ENCODE results near the gene PDCD4.

PDCD4 gene

DNA sequence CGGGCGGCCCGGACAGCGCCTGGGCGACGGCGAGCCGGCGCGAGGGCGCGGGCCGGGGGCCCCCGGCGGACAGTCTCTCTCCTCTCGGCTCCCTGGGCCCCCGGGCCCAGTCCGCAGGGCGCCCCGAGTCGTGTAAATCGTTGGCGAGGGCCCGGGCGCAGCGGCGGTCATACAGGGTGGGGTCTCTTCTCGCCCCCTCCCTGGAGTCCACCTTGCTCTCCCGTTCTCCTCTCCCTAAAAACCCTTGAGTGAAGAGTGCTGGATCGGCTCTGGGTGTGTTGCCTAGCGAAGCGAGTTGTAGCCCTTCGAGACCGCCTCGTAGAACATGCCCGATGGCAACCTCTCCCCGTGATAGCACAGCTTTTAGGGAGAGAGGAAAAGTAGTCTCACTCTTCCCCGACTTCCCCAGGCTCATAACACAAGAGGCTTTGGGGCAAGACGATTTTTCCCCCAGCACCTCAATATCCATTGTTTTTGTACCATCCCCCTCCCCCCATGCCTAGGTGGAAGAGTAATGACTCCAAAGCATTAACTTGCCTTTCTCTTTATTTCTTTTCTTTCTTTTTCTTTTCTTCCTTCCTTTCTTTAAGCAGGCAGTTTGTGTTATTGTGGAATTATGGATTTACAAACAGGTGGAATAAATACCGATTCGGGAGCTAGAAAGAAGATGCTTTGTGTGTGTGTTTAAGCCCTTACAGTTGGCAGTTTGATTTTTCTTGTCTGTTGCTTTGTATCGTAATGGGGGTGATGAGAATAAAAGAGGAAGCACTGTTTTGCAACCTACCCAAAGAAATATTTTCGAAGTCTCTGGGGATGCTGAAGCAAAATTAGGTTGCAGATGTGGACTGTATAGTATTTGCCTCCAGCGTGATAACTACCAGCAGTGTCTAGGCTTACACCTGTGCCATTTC lies 48.5 kb downstream of the PDCD4 start:
- Histone ChIP-seq H3K4me1 (ENCODE audit: control insufficient read depth, insufficient read depth, low read length) (0 out of 2 replicates have a peak, but pooled peaks cover 3% of the 10 kb centered on the region), H3K36me3 (ENCODE audit: control insufficient read depth, insufficient read depth, low read length) (no peaks in the 10 kb centered on the region), H3K27ac (ENCODE audit: low read length) (no peak overlapping the region), H3K27me3 (ENCODE audit: control insufficient read depth, insufficient read depth, low read length) (no peaks in the 10 kb centered on the region), H3K4me3 (ENCODE audit: low read length) (peak overlapping the region; percentile 97), H3K9me3 (ENCODE audit: control insufficient read depth, insufficient read depth, low read length) (no peaks in the 10 kb centered on the region)
- no peak for DNase-seq (ENCODE audit: low read depth, low spot score)
- no CpG with 5 or more reads among the region's 44 CpGs for WGBS (ENCODE audit: insufficient coverage, insufficient read length)

DNA sequence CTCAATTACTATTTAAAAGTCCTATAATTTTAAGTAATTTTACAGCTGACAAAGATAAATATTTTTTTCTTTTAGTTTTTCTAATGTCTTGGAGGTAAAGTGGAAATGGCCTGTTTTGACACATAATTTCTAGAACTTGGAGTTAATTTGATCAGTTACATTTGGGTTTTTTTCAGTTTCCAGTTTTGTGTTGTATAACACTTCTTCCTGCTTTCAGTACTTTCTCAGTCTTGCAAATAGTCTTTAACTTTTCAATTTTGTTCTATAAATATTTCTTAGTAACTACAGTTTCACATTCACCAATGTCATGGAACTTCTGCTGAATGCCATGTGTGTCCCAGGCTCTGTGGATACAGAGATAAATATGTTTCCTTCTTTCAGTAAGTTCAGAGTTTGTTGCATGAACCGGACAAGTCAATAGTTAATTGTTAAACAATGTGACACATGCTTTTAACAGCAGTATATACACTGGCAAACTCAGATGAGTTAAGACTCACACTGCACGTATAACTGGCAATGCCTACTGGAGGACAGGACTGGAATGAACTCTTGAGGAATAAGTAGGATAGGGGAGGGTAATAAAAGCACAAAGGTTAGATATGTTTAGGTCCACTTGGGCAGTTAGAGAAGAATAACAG lies 52.2 kb downstream of the PDCD4 start:
- no peak overlapping the region for H3K27ac ChIP-seq (ENCODE audit: low read length)
- H3K36me3 ChIP-seq (ENCODE audit: control insufficient read depth, insufficient read depth, low read length): no peaks in the 10 kb centered on the region
- DNase-seq (ENCODE audit: low read depth, low spot score): no peak
- H3K9me3 ChIP-seq (ENCODE audit: control insufficient read depth, insufficient read depth, low read length): no peaks in the 10 kb centered on the region
- H3K4me3 ChIP-seq (ENCODE audit: low read length): no peak overlapping the region
- WGBS (ENCODE audit: insufficient coverage, insufficient read length): no CpG with 5 or more reads among the region's 2 CpGs
- no peaks in the 10 kb centered on the region for H3K27me3 ChIP-seq (ENCODE audit: control insufficient read depth, insufficient read depth, low read length)
- no peaks in the 10 kb centered on the region for H3K4me1 ChIP-seq (ENCODE audit: control insufficient read depth, insufficient read depth, low read length)

- Histone ChIP-seq H3K27ac (ENCODE audit: low read length) (no peak overlapping the region), H3K4me1 (ENCODE audit: control insufficient read depth, insufficient read depth, low read length) (no peaks in the 10 kb centered on the region), H3K27me3 (ENCODE audit: control insufficient read depth, insufficient read depth, low read length) (no peaks in the 10 kb centered on the region), H3K9me3 (ENCODE audit: control insufficient read depth, insufficient read depth, low read length) (no peaks in the 10 kb centered on the region), H3K36me3 (ENCODE audit: control insufficient read depth, insufficient read depth, low read length) (no peaks in the 10 kb centered on the region), H3K4me3 (ENCODE audit: low read length) (no peak overlapping the region)
- no CpG with 5 or more reads among the region's 2 CpGs for WGBS (ENCODE audit: insufficient coverage, insufficient read length)
- DNase-seq (ENCODE audit: low read depth, low spot score): no peak
These were observed 55.7 kb downstream of the PDCD4 start for GRCh38 chr10:110927461-110927860.

- Histone ChIP-seq H3K27ac (ENCODE audit: low read length) (no peak overlapping the region), H3K27me3 (ENCODE audit: control insufficient read depth, insufficient read depth, low read length) (no peaks in the 10 kb centered on the region), H3K4me3 (ENCODE audit: low read length) (no peak overlapping the region), H3K9me3 (ENCODE audit: control insufficient read depth, insufficient read depth, low read length) (no peaks in the 10 kb centered on the region), H3K36me3 (ENCODE audit: control insufficient read depth, insufficient read depth, low read length) (no peaks in the 10 kb centered on the region), H3K4me1 (ENCODE audit: control insufficient read depth, insufficient read depth, low read length) (no peaks in the 10 kb centered on the region)
- no CpG with 5 or more reads among the region's 1 CpG for WGBS (ENCODE audit: insufficient coverage, insufficient read length)
- no peak for DNase-seq (ENCODE audit: low read depth, low spot score)
These were observed 60.1 kb downstream of the PDCD4 start for GRCh38 chr10:110931769-110932381.

GRCh38 chr10:110932505-110933180 lies 60.9 kb downstream of the PDCD4 start:
- Histone ChIP-seq H3K27ac (ENCODE audit: low read length) (no peak overlapping the region), H3K9me3 (ENCODE audit: control insufficient read depth, insufficient read depth, low read length) (no peaks in the 10 kb centered on the region), H3K36me3 (ENCODE audit: control insufficient read depth, insufficient read depth, low read length) (no peaks in the 10 kb centered on the region), H3K27me3 (ENCODE audit: control insufficient read depth, insufficient read depth, low read length) (no peaks in the 10 kb centered on the region), H3K4me1 (ENCODE audit: control insufficient read depth, insufficient read depth, low read length) (no peaks in the 10 kb centered on the region), H3K4me3 (ENCODE audit: low read length) (no peak overlapping the region)
- no CpG with 5 or more reads among the region's 1 CpG for WGBS (ENCODE audit: insufficient coverage, insufficient read length)
- DNase-seq (ENCODE audit: low read depth, low spot score): no peak

DNA sequence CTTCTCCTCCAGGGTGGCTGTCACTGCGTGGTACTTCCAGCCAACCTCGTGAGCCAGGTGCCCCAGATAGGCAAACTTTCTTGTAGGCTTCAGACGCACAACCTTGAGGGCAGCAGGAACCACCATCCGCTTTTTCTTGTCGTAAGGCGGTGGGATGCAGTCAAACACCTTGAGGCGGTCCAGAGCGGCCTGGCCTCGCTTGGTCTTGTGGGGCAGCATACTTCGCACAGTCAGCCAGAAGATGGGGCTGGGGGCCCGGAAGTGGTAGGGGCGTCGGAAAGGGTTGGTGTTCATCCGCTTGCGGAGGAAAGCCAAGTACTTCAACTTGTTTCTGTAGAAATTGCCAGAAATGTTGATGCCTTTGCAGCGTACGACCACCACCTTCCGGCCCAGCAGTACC lies 65.0 kb downstream of the PDCD4 start:
- Histone ChIP-seq H3K9me3 (ENCODE audit: control insufficient read depth, insufficient read depth, low read length) (no peaks in the 10 kb centered on the region), H3K36me3 (ENCODE audit: control insufficient read depth, insufficient read depth, low read length) (no peaks in the 10 kb centered on the region), H3K4me1 (ENCODE audit: control insufficient read depth, insufficient read depth, low read length) (no peaks in the 10 kb centered on the region), H3K27me3 (ENCODE audit: control insufficient read depth, insufficient read depth, low read length) (no peaks in the 10 kb centered on the region), H3K27ac (ENCODE audit: low read length) (no peak overlapping the region), H3K4me3 (ENCODE audit: low read length) (no peak overlapping the region)
- DNase-seq (ENCODE audit: low read depth, low spot score): no peak
- WGBS (ENCODE audit: insufficient coverage, insufficient read length): no CpG with 5 or more reads among the region's 18 CpGs

DNA sequence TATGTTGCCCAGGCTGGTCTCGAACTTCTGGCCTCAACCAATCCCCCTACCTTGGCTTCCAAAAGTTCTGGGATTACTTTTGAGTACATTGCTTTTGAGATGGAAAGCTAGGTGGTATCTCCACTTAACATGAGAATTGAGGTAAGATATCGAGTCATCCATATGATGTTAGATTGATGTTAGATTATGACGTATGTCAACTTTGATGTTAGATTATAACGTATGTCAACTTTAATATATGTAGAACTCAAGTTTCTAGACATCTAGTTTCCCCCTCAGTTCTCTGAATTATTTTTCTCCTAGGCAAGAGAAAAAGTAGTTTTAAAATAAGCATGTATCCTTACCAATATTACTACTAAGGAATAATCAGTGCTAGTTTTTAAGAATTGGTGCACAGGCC lies 67.7 kb downstream of the PDCD4 start:
- Histone ChIP-seq H3K9me3 (ENCODE audit: control insufficient read depth, insufficient read depth, low read length) (no peaks in the 10 kb centered on the region), H3K36me3 (ENCODE audit: control insufficient read depth, insufficient read depth, low read length) (no peaks in the 10 kb centered on the region), H3K27me3 (ENCODE audit: control insufficient read depth, insufficient read depth, low read length) (no peaks in the 10 kb centered on the region), H3K4me1 (ENCODE audit: control insufficient read depth, insufficient read depth, low read length) (no peaks in the 10 kb centered on the region), H3K27ac (ENCODE audit: low read length) (no peak overlapping the region), H3K4me3 (ENCODE audit: low read length) (no peak overlapping the region)
- no CpG with 5 or more reads among the region's 4 CpGs for WGBS (ENCODE audit: insufficient coverage, insufficient read length)
- DNase-seq (ENCODE audit: low read depth, low spot score): no peak

DNA sequence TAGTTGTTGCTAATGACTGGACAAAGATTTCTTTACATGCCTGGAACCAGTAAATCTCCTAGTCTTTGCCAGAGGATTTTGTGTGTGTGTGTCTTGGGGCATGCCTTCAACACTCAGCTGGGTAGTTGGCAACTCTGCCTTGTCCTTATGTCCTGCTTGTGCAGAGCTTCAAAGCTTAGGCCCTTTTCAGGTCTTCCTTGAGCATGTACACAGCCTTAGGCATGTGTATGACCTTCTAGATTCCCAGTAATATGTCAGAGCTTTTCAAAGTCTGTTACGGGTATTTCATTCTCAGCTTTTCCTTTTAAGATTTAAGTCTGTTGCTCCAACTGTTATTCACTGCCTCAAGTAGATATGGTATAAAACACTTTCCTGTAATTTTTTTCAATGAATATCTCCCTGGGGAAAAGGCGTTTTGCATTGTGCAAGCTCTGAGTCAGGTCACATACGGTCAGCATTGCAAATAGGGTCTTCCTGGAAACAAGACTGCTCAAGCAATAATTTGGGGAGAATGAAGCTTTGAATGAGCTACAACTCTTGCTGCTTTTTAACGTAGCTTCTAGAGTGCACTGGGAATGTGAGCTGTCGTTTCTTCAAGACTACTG lies 73.2 kb downstream of the PDCD4 start:
- no peak overlapping the region for H3K4me3 ChIP-seq (ENCODE audit: low read length)
- no peaks in the 10 kb centered on the region for H3K9me3 ChIP-seq (ENCODE audit: control insufficient read depth, insufficient read depth, low read length)
- H3K4me1 ChIP-seq (ENCODE audit: control insufficient read depth, insufficient read depth, low read length): 0 out of 2 replicates have a peak, but pooled peaks cover 2% of the 10 kb centered on the region
- no peaks in the 10 kb centered on the region; the same call in 1 of the 2 replicates for H3K27me3 ChIP-seq (ENCODE audit: control insufficient read depth, insufficient read depth, low read length)
- no peaks in the 10 kb centered on the region for H3K36me3 ChIP-seq (ENCODE audit: control insufficient read depth, insufficient read depth, low read length)
- no peak for DNase-seq (ENCODE audit: low read depth, low spot score)
- no CpG with 5 or more reads among the region's 5 CpGs for WGBS (ENCODE audit: insufficient coverage, insufficient read length)
- H3K27ac ChIP-seq (ENCODE audit: low read length): no peak overlapping the region

GRCh38 chr10:110946496-110946895 lies 74.8 kb downstream of the PDCD4 start:
- no CpG with 5 or more reads among the region's 1 CpG for WGBS (ENCODE audit: insufficient coverage, insufficient read length)
- Histone ChIP-seq H3K4me1 (ENCODE audit: control insufficient read depth, insufficient read depth, low read length) (0 out of 2 replicates have a peak, but pooled peaks cover 2% of the 10 kb centered on the region), H3K36me3 (ENCODE audit: control insufficient read depth, insufficient read depth, low read length) (no peaks in the 10 kb centered on the region), H3K9me3 (ENCODE audit: control insufficient read depth, insufficient read depth, low read length) (no peaks in the 10 kb centered on the region), H3K27ac (ENCODE audit: low read length) (no peak overlapping the region), H3K4me3 (ENCODE audit: low read length) (no peak overlapping the region), H3K27me3 (ENCODE audit: control insufficient read depth, insufficient read depth, low read length) (no peaks in the 10 kb centered on the region; the same call in 1 of the 2 replicates)
- DNase-seq (ENCODE audit: low read depth, low spot score): no peak
